Activated CD8-positive, alpha-beta T cell treated with anti-CD3 and anti-CD28 coated beads for 36 hours (primary cell): ENCODE data around the gene SYNJ2. TPM values are rescaled to one million over a fixed set of nuclear protein-coding genes. Genes with fewer than 3 reads are reported as not detected.
A peak's percentile ranks its signal among the peaks of the same experiment; 100 is the strongest.

Experiments
- ATAC-seq: fragments of 200-7000 bp; cut with Tn5 transposase; one replicate; pipeline ENCODE4 v1.10.0; 2021; ENCODE audit warnings: mild to moderate bottlenecking, moderate library complexity
- CTCF ChIA-PET: fragments of 350-600 bp; sonication (Branson Sonifier 250); formaldehyde crosslinking; loops from one replicate; lab custom pipeline; 2021; ENCODE audit warnings: antibody characterized with exemption; lab: Charles Lee
- POLR2A ChIA-PET: fragments of 350-600 bp; sonication (Branson Sonifier 250); formaldehyde crosslinking; loops from one replicate; lab custom pipeline; 2021; ENCODE audit warnings: antibody characterized with exemption; lab: Charles Lee
- DNase-seq: peaks from one replicate; pipeline ENCODE4 v3.0.0-alpha.2; 2020
- H3K27ac Mint-ChIP-seq: one replicate; pipeline ENCODE4 v1.8.0; 2021; ENCODE audit warnings: mild to moderate bottlenecking, mixed read lengths
- H3K27me3 Mint-ChIP-seq: one replicate; pipeline ENCODE4 v1.8.0; 2021; ENCODE audit warnings: mixed read lengths
- H3K36me3 Mint-ChIP-seq: one replicate; pipeline ENCODE4 v1.8.0; 2021; ENCODE audit warnings: low read depth, mixed read lengths
- H3K4me1 Mint-ChIP-seq: one replicate; pipeline ENCODE4 v1.8.0; 2021; ENCODE audit warnings: low read depth, mixed read lengths
- H3K4me3 Mint-ChIP-seq: one replicate; pipeline ENCODE4 v1.8.0; 2021; ENCODE audit warnings: mild to moderate bottlenecking, moderate library complexity, mixed read lengths
- H3K9me3 Mint-ChIP-seq: one replicate; pipeline ENCODE4 v1.8.0; 2021; ENCODE audit warnings: mixed read lengths
- intact Hi-C: fragments of 100-400 bp; cut with micrococcal nuclease; formaldehyde crosslinking; loops from one replicate; pipeline ENCODE4 v1.10.0; 2022
- total RNA-seq, 2 experiments: library from RNA; stranded (reverse); gene quantifications; one replicate each; pipeline ENCODE4 v1.2.3, GENCODE V29; 2021
- TF ChIP-seq, protein P1 (sequence below): fragments of 200-600 bp; IDR thresholded peaks from one replicate; pipeline ENCODE4 v1.8.0; 2022; ENCODE audit warnings: antibody characterized with exemption, mild to moderate bottlenecking

Gene SYNJ2
- total RNA-seq, 2 experiments from 2014 or later, result 27.7 to 28.5 TPM

GRCh38 chr6:158066136-158066781 lies 84.6 kb downstream of the SYNJ2 start:
- Mint-ChIP-seq H3K27ac (no peak overlapping the region), H3K9me3 (no peaks in the 10 kb centered on the region), H3K4me1 (peaks cover 13% of the 10 kb centered on the region), H3K36me3 (peaks cover 16% of the 10 kb centered on the region), H3K27me3 (no peaks in the 10 kb centered on the region), H3K4me3 (no peak overlapping the region)
- intact Hi-C loops, result loop anchor here (10.0 kb wide), 1 partner anchor 151 kb away; no protein-coding TSS in a partner anchor
- TF ChIP-seq, protein P1, sequence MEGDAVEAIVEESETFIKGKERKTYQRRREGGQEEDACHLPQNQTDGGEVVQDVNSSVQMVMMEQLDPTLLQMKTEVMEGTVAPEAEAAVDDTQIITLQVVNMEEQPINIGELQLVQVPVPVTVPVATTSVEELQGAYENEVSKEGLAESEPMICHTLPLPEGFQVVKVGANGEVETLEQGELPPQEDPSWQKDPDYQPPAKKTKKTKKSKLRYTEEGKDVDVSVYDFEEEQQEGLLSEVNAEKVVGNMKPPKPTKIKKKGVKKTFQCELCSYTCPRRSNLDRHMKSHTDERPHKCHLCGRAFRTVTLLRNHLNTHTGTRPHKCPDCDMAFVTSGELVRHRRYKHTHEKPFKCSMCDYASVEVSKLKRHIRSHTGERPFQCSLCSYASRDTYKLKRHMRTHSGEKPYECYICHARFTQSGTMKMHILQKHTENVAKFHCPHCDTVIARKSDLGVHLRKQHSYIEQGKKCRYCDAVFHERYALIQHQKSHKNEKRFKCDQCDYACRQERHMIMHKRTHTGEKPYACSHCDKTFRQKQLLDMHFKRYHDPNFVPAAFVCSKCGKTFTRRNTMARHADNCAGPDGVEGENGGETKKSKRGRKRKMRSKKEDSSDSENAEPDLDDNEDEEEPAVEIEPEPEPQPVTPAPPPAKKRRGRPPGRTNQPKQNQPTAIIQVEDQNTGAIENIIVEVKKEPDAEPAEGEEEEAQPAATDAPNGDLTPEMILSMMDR, result no peak
- DNase-seq (no peak), ATAC-seq (no peak)
- CTCF ChIA-PET, result no interaction called here
- POLR2A ChIA-PET, result no interaction called here

DNA sequence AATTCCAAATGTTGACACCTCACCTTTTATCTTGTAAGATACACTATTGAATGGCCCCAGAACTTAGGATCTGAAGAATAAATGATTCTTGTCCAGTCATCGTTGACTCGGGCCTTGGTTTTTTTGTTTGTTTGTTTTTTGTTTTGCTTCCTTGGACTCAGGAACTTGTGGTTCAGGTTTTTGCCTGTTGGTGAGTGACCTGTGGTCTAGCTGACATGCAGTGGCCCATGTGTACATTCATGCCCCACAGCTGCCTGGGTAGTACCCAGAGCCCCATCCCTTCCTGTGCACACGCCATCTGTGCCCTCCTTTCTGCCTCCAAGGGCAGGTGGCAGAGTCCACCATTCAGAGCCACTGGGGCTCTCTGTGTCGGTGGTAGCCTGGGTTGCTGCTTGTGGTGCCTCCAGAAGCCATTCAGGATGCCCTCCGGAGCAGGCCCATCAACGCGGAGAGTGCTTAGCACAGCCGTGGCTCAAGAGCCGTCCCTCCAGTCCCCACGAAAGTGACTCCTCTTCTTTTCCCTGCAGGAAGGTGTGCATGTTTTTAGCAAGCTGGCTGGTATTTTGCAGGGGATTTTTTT lies 85.9 kb downstream of the SYNJ2 start:
- H3K36me3 Mint-ChIP-seq, result peaks cover 16% of the 10 kb centered on the region
- no peak overlapping the region for H3K27ac Mint-ChIP-seq
- intact Hi-C loops, result loop anchor here (10.0 kb wide), 1 partner anchor 153 kb away; no protein-coding TSS in a partner anchor
- no peaks in the 10 kb centered on the region for H3K27me3 Mint-ChIP-seq
- TF ChIP-seq, protein P1, result no peak
- DNase-seq (no peak), ATAC-seq (no peak)
- H3K9me3 Mint-ChIP-seq, result no peaks in the 10 kb centered on the region
- no peak overlapping the region for H3K4me3 Mint-ChIP-seq
- POLR2A ChIA-PET, result no interaction called here
- H3K4me1 Mint-ChIP-seq, result peaks cover 19% of the 10 kb centered on the region
- CTCF ChIA-PET, result no interaction called here

GRCh38 chr6:158068156-158068892 lies 86.7 kb downstream of the SYNJ2 start:
- H3K27ac Mint-ChIP-seq, result peak overlapping the region; percentile 17
- peaks cover 19% of the 10 kb centered on the region for H3K4me1 Mint-ChIP-seq
- ChIA-PET CTCF (interaction anchor here (1.4 kb wide), 1 partner anchor 753 kb away, joined by 3 read pairs; no protein-coding TSS in a partner anchor), POLR2A (no interaction called here)
- H3K36me3 Mint-ChIP-seq, result peaks cover 16% of the 10 kb centered on the region
- intact Hi-C loops, result loop anchor here (10.0 kb wide), 1 partner anchor 154 kb away; no protein-coding TSS in a partner anchor
- DNase-seq (no peak), ATAC-seq (no peak)
- no peak overlapping the region for H3K4me3 Mint-ChIP-seq
- H3K9me3 Mint-ChIP-seq, result no peaks in the 10 kb centered on the region
- TF ChIP-seq, protein P1, result no peak
- H3K27me3 Mint-ChIP-seq, result no peaks in the 10 kb centered on the region

GRCh38 chr6:158068893-158069799 lies 87.5 kb downstream of the SYNJ2 start:
- Mint-ChIP-seq H3K27ac (no peak overlapping the region), H3K27me3 (no peaks in the 10 kb centered on the region), H3K9me3 (no peaks in the 10 kb centered on the region), H3K36me3 (peaks cover 14% of the 10 kb centered on the region), H3K4me3 (no peak overlapping the region), H3K4me1 (peaks cover 19% of the 10 kb centered on the region)
- ChIA-PET CTCF (interaction anchor here (0.9 to 6.0 kb wide), 4 partner anchors 13 to 754 kb away, joined by 3 to 33 read pairs (median 3); no protein-coding TSS in a partner anchor), POLR2A (interaction anchor here (1.3 to 1.4 kb wide), 2 partner anchors 8 to 11 kb away, joined by 3 to 4 read pairs; no protein-coding TSS in a partner anchor)
- ATAC-seq (no peak), DNase-seq (no peak)
- intact Hi-C loops, result loop anchor here (10.0 kb wide), 1 partner anchor 154 kb away; no protein-coding TSS in a partner anchor
- TF ChIP-seq, protein P1, result no peak
